ENCODE measurements around the gene BTBD9.

The BTBD9 gene

DNA sequence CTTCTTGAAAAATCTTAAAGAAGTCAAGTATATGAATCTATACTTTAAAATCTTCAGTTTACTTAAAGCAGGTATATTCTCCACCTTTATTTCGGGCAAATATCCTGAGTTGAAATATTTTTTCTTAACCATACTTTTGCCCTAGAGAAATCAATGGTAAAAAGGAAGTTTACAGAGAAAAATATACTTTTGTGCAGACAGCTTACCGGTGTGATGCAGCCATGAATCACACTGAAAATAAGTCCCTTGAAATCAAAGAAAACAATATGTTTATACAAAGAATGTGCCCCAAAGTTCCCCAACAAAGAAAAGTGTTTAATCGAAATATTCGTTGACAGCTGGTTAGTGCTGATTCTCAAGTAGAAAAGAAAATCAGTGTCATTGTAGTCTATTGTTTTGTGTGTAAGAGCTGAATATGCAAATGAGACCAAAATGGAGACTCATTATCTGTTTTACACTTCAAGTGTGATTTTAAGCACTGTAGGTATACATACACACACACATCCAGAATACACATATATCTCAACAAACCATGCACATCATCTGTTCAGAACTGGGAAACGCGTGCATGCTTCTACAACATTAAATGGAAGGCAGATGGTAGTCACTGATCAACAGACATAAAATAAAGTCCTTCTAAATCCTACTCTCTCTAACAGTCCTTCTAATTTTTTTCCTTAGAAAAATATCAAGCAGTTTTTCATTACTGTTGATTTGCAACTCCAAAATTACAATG is 73.3 kb downstream of the BTBD9 start:
- H3K36me3 ChIP-seq (ENCODE audit: control insufficient read depth in 5 of 5, insufficient read depth in 5 of 5, low read length in 5 of 5), result no peaks in the 10 kb centered on the region
- no peaks in the 10 kb centered on the region for H3K9me3 ChIP-seq (ENCODE audit: control insufficient read depth in 5 of 5, low read length in 5 of 5)
- H3K27me3 ChIP-seq (ENCODE audit: control insufficient read depth in 5 of 5, insufficient read depth in 4 of 5, low read length in 5 of 5), result no peaks in the 10 kb centered on the region
- H3K4me3 ChIP-seq (ENCODE audit: low read depth in 1 of 5, low read length in 5 of 5), result no peak overlapping the region
- no peak overlapping the region for H3K9ac ChIP-seq (ENCODE audit: low read length in 5 of 5)
- H3K4me1 ChIP-seq (ENCODE audit: control insufficient read depth in 5 of 5, insufficient read depth in 5 of 5, low read length in 5 of 5), result peaks cover 0 to 6% (median 5%) of the 10 kb centered on the region in 5 donors
- no peak overlapping the region for H3K27ac ChIP-seq (ENCODE audit: low read depth, low read length)

DNA sequence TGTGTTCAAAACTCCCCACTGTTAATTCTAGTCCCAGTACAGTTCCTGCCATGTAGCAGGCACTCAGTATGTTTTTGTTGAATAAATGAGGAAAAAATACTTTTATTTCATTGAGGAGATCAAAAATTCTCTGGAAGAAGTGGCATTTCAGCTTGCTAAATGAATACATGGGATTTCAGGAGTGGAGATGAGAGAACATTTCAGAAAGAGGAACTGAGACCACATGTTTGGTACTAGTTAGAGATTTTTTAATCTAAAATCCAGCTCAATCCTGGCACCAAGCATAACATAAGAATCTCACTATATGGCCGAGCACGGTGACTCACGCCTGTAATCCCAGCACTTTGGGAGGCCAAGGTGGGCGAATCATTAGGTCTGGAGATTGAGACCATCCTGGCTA is 75.4 kb downstream of the BTBD9 start:
- Histone ChIP-seq H3K9ac (ENCODE audit: low read length in 5 of 5) (no peak overlapping the region), H3K9me3 (ENCODE audit: control insufficient read depth in 5 of 5, low read length in 5 of 5) (no peaks in the 10 kb centered on the region), H3K4me3 (ENCODE audit: low read depth in 1 of 5, low read length in 5 of 5) (no peak overlapping the region), H3K27me3 (ENCODE audit: control insufficient read depth in 5 of 5, insufficient read depth in 4 of 5, low read length in 5 of 5) (no peaks in the 10 kb centered on the region), H3K27ac (ENCODE audit: low read depth, low read length) (no peak overlapping the region), H3K36me3 (ENCODE audit: control insufficient read depth in 5 of 5, insufficient read depth in 5 of 5, low read length in 5 of 5) (no peaks in the 10 kb centered on the region), H3K4me1 (ENCODE audit: control insufficient read depth in 5 of 5, insufficient read depth in 5 of 5, low read length in 5 of 5) (peaks cover 0 to 6% (median 5%) of the 10 kb centered on the region in 5 donors)

DNA sequence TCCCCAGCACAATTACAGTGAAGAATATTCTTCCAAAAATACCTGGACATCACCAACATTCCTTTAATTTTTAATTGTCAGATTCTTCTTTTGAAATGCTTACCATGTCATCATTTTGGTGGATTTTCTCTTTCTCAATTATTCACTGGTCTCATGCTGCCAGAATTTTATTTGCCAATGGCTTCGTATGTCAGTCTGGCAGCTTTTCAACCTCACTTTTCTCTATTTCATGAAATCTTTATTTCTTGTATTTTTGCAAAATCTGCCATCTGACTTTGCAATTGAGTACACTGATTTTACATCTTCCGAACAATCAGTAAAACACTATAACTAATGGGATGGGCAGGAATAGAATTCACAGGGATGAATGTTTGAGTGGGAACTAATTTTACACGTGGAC is 84.1 kb downstream of the BTBD9 start:
- no peak overlapping the region for H3K9ac ChIP-seq (ENCODE audit: low read length in 5 of 5)
- no peak overlapping the region for H3K27ac ChIP-seq (ENCODE audit: low read depth, low read length)
- H3K9me3 ChIP-seq (ENCODE audit: control insufficient read depth in 5 of 5, low read length in 5 of 5), result no peaks in the 10 kb centered on the region
- no peak overlapping the region for H3K4me3 ChIP-seq (ENCODE audit: low read depth in 1 of 5, low read length in 5 of 5)
- H3K4me1 ChIP-seq (ENCODE audit: control insufficient read depth in 5 of 5, insufficient read depth in 5 of 5, low read length in 5 of 5), result peaks cover 0 to 10% (median 3%) of the 10 kb centered on the region in 5 donors
- H3K36me3 ChIP-seq (ENCODE audit: control insufficient read depth in 5 of 5, insufficient read depth in 5 of 5, low read length in 5 of 5), result no peaks in the 10 kb centered on the region
- H3K27me3 ChIP-seq (ENCODE audit: control insufficient read depth in 5 of 5, insufficient read depth in 4 of 5, low read length in 5 of 5), result no peaks in the 10 kb centered on the region

DNA sequence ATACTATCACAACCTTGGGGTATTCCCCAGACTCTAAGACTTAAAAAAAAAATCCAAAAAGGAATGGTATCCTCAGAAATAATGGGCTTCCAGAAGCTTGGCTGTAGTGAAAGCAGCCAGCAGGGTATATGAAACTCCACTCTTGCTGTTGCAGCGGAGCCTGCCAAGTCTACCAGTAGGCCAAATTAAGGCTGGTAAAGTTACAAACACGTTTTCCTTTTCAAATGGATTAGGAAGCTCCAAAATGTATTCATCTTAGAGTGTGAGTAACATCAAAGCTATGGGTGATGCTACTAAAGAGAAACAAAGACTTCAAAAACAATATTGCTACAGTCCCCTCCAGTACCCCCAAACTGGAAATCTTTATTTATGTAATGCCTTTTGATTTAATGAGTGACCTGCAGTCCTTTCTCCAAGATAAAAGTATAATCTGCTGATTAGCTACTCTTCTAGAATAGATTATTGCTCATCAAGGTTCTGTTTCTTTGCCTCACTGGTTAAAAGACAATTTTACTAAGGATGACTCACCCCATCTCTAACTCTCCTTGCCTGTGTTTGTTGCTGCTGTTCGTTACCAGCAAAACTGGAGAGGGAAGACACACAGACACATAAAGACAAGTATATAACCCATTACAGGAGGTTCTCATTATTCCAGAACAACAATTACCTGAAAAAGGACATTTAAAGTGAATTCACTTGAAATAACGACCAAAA is 84.9 kb downstream of the BTBD9 start:
- Histone ChIP-seq H3K4me1 (ENCODE audit: control insufficient read depth in 5 of 5, insufficient read depth in 5 of 5, low read length in 5 of 5) (peaks cover 0 to 10% (median 3%) of the 10 kb centered on the region in 5 donors), H3K9me3 (ENCODE audit: control insufficient read depth in 5 of 5, low read length in 5 of 5) (no peaks in the 10 kb centered on the region), H3K27ac (ENCODE audit: low read depth, low read length) (no peak overlapping the region), H3K36me3 (ENCODE audit: control insufficient read depth in 5 of 5, insufficient read depth in 5 of 5, low read length in 5 of 5) (no peaks in the 10 kb centered on the region), H3K4me3 (ENCODE audit: low read depth in 1 of 5, low read length in 5 of 5) (no peak overlapping the region), H3K9ac (ENCODE audit: low read length in 5 of 5) (no peak overlapping the region), H3K27me3 (ENCODE audit: control insufficient read depth in 5 of 5, insufficient read depth in 4 of 5, low read length in 5 of 5) (no peaks in the 10 kb centered on the region)

DNA sequence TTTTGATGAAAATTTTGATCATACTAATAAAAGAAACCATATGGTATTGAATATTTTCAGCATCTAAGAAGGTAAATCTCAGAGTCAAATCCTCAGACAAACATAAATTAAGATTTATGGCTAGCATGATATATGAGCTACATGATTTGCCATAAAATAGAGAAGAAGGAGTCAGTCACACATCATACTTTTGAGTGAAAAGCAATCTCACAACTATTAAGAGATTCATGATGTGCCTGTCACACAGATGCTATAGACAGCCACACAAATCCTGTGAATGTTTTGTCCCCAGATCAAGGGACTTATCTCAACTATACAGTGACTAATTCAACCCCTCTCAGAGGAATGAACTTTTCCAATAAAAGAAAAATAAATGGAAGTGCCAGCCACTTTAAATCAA is 85.7 kb downstream of the BTBD9 start:
- Histone ChIP-seq H3K27ac (ENCODE audit: low read depth, low read length) (no peak overlapping the region), H3K9me3 (ENCODE audit: control insufficient read depth in 5 of 5, low read length in 5 of 5) (no peaks in the 10 kb centered on the region), H3K27me3 (ENCODE audit: control insufficient read depth in 5 of 5, insufficient read depth in 4 of 5, low read length in 5 of 5) (no peaks in the 10 kb centered on the region), H3K4me3 (ENCODE audit: low read depth in 1 of 5, low read length in 5 of 5) (no peak overlapping the region), H3K36me3 (ENCODE audit: control insufficient read depth in 5 of 5, insufficient read depth in 5 of 5, low read length in 5 of 5) (no peaks in the 10 kb centered on the region), H3K4me1 (ENCODE audit: control insufficient read depth in 5 of 5, insufficient read depth in 5 of 5, low read length in 5 of 5) (peaks cover 0 to 10% (median 3%) of the 10 kb centered on the region in 5 donors), H3K9ac (ENCODE audit: low read length in 5 of 5) (no peak overlapping the region)

DNA sequence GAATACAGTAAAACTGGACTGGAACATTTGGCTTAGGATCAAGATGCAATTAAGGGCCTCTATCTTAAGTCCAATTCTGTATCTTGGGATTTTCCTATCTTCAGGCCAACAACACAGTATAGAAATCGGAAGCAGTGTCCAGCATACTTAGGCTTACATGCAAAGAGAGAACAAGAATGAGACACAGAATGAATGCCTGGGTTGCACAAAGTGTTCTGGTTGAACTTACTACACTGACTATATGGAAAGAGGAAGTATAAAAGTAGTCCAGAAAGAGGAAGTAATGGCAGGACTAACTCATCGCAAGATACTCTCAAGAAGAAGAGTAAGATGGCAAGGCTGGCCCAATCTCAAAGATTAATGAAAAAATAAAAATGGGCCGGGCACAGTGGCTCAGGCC is 87.6 kb downstream of the BTBD9 start:
- H3K4me3 ChIP-seq (ENCODE audit: low read depth in 1 of 5, low read length in 5 of 5), result no peak overlapping the region
- H3K27ac ChIP-seq (ENCODE audit: low read depth, low read length), result no peak overlapping the region

DNA sequence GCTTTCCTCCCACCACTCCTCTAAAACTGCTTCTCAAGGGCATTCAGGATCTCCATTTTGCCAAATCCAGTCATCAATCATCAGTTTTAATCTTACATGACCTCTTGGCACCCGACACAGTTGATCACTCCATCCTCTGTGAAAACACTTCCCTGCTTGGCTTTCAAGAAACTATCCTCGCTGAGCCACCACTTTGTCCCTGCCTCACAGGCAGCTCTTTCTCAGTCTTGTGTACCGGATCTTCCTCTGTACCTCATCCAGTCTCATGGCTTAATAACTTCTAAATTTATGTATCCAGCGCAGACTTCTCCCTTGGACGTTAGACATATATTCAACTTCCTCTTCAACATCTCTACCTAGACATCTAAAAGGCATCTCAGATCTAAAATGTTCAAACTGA is 89.9 kb downstream of the BTBD9 start:
- Histone ChIP-seq H3K9ac (ENCODE audit: low read length in 5 of 5) (no peak overlapping the region), H3K27me3 (ENCODE audit: control insufficient read depth in 5 of 5, insufficient read depth in 4 of 5, low read length in 5 of 5) (no peaks in the 10 kb centered on the region), H3K9me3 (ENCODE audit: control insufficient read depth in 5 of 5, low read length in 5 of 5) (no peaks in the 10 kb centered on the region), H3K4me3 (ENCODE audit: low read depth in 1 of 5, low read length in 5 of 5) (no peak overlapping the region), H3K4me1 (ENCODE audit: control insufficient read depth in 5 of 5, insufficient read depth in 5 of 5, low read length in 5 of 5) (peaks cover 0 to 4% (median 2%) of the 10 kb centered on the region in 5 donors), H3K36me3 (ENCODE audit: control insufficient read depth in 5 of 5, insufficient read depth in 5 of 5, low read length in 5 of 5) (peaks cover 0 to 3% (median 0%) of the 10 kb centered on the region in 5 donors), H3K27ac (ENCODE audit: low read depth, low read length) (no peak overlapping the region)

More for the DNA sequence above, 87.6 kb downstream of the BTBD9 start:
- Histone ChIP-seq H3K27me3 (ENCODE audit: control insufficient read depth in 5 of 5, insufficient read depth in 4 of 5, low read length in 5 of 5) (no peaks in the 10 kb centered on the region), H3K36me3 (ENCODE audit: control insufficient read depth in 5 of 5, insufficient read depth in 5 of 5, low read length in 5 of 5) (no peaks in the 10 kb centered on the region), H3K9ac (ENCODE audit: low read length in 5 of 5) (no peak overlapping the region), H3K9me3 (ENCODE audit: control insufficient read depth in 5 of 5, low read length in 5 of 5) (no peaks in the 10 kb centered on the region), H3K4me1 (ENCODE audit: control insufficient read depth in 5 of 5, insufficient read depth in 5 of 5, low read length in 5 of 5) (peaks cover 0 to 10% (median 3%) of the 10 kb centered on the region in 5 donors)

DNA sequence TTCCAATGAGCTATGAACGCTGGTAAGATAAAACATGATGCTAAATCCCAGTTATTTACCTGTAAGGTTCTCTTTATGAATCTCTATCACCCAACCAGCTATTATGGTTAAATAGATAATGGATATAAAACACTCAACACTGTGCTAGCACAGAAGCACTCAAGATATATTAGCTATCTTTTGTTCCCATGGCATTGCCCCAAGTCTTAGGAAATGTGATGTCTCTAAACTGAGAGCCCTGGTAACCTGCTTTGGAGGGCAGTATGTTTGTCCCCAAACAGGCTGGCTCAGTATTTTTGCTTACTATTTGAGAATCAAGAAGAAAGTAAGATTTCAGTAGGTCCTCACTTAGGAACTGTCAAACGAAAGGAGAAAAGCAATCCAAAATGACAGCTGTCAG is 90.5 kb downstream of the BTBD9 start:
- H3K27me3 ChIP-seq (ENCODE audit: control insufficient read depth in 5 of 5, insufficient read depth in 4 of 5, low read length in 5 of 5), result no peaks in the 10 kb centered on the region
- no peaks in the 10 kb centered on the region for H3K4me1 ChIP-seq (ENCODE audit: control insufficient read depth in 5 of 5, insufficient read depth in 5 of 5, low read length in 5 of 5)
- no peak overlapping the region for H3K9ac ChIP-seq (ENCODE audit: low read length in 5 of 5)
- H3K36me3 ChIP-seq (ENCODE audit: control insufficient read depth in 5 of 5, insufficient read depth in 5 of 5, low read length in 5 of 5), result peaks cover 0 to 3% (median 0%) of the 10 kb centered on the region in 5 donors
- H3K27ac ChIP-seq (ENCODE audit: low read depth, low read length), result no peak overlapping the region
- no peak overlapping the region for H3K4me3 ChIP-seq (ENCODE audit: low read depth in 1 of 5, low read length in 5 of 5)
- no peaks in the 10 kb centered on the region for H3K9me3 ChIP-seq (ENCODE audit: control insufficient read depth in 5 of 5, low read length in 5 of 5)

DNA sequence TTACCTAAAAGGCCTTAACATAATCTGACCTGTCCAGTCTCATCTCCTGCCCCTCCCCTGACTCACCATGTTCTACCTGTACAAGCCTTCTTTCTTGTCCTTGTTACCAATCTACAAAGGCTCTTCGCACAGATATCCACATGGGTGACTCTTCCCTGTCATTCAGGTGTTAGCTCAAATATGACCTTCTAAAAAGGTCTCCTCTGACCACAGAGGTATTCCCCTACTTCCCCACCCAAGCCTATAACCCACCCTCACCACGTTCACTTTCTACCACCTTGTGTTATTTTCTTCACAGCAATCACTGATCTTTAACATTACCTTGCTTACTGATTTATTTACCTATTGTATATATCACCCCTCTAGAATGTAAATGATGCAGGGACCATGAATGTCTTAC is 96.7 kb downstream of the BTBD9 start:
- Histone ChIP-seq H3K27ac (ENCODE audit: low read depth, low read length) (no peak overlapping the region), H3K4me3 (ENCODE audit: low read depth in 1 of 5, low read length in 5 of 5) (no peak overlapping the region), H3K9me3 (ENCODE audit: control insufficient read depth in 5 of 5, low read length in 5 of 5) (no peaks in the 10 kb centered on the region), H3K27me3 (ENCODE audit: control insufficient read depth in 5 of 5, insufficient read depth in 4 of 5, low read length in 5 of 5) (no peaks in the 10 kb centered on the region), H3K9ac (ENCODE audit: low read length in 5 of 5) (no peak overlapping the region), H3K36me3 (ENCODE audit: control insufficient read depth in 5 of 5, insufficient read depth in 5 of 5, low read length in 5 of 5) (peaks cover 0 to 3% (median 0%) of the 10 kb centered on the region in 5 donors), H3K4me1 (ENCODE audit: control insufficient read depth in 5 of 5, insufficient read depth in 5 of 5, low read length in 5 of 5) (no peaks in the 10 kb centered on the region)

DNA sequence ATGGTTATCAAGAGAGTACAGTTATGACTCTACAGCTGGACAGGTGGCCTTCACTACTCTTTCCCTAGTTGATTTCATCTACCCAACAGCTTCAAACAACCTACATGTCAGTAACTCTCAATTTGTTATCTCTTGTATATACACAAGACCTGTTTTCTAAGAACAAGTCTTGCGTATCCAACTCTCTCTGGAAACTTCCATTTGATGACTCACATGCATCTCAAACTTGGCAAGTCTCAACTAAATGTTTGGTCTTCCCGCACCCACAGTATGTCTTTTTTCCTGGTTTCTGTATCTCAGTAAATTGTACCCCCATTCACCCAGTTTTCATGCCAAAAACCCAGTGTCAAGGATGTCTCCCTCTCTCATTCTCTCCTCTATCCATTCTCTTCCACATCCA is 97.7 kb downstream of the BTBD9 start:
- no peaks in the 10 kb centered on the region for H3K4me1 ChIP-seq (ENCODE audit: control insufficient read depth in 5 of 5, insufficient read depth in 5 of 5, low read length in 5 of 5)
- H3K9me3 ChIP-seq (ENCODE audit: control insufficient read depth in 5 of 5, low read length in 5 of 5), result no peaks in the 10 kb centered on the region

More for the DNA sequence above, 97.7 kb downstream of the BTBD9 start:
- H3K27me3 ChIP-seq (ENCODE audit: control insufficient read depth in 5 of 5, insufficient read depth in 4 of 5, low read length in 5 of 5), result no peaks in the 10 kb centered on the region
- H3K9ac ChIP-seq (ENCODE audit: low read length in 5 of 5), result no peak overlapping the region
- H3K36me3 ChIP-seq (ENCODE audit: control insufficient read depth in 5 of 5, insufficient read depth in 5 of 5, low read length in 5 of 5), result peaks cover 0 to 3% (median 0%) of the 10 kb centered on the region in 5 donors
- no peak overlapping the region for H3K4me3 ChIP-seq (ENCODE audit: low read depth in 1 of 5, low read length in 5 of 5)
- no peak overlapping the region for H3K27ac ChIP-seq (ENCODE audit: low read depth, low read length)
